Measurements from ENCODE around the gene TTC22. TPM values are rescaled to one million over a fixed set of nuclear protein-coding genes. Genes with fewer than 3 reads are reported as not detected.

The TTC22 gene
- total RNA-seq, 1 experiment from 2014 or later, result 1.8 TPM

GRCh38 chr1:54818461-54819194, 17.5 kb upstream of the TTC22 start:
- H3K4me1 ChIP-seq (ENCODE audit: control insufficient read depth in 1 of 2, insufficient read depth in 2 of 2, low read length in 2 of 2), result no peaks in the 10 kb centered on the region
- no peaks in the 10 kb centered on the region for H3K9me3 ChIP-seq (ENCODE audit: control insufficient read depth in 1 of 2, insufficient read depth in 1 of 2, low read depth in 1 of 2, low read length in 2 of 2)
- intact Hi-C loops (cut with micrococcal nuclease), result no loop called here
- H3K36me3 ChIP-seq (ENCODE audit: control insufficient read depth in 1 of 2, insufficient read depth in 2 of 2, low read length in 2 of 2), result no peaks in the 10 kb centered on the region
- H4K20me1 ChIP-seq (ENCODE audit: insufficient read depth), result no peaks in the 10 kb centered on the region
- ATAC-seq (no peak), DNase-seq (ENCODE audit: low read depth, low spot score) (no peak)
- no TSS peak for BruUV-seq (replicated peaks)
- no peak overlapping the region for H3K9ac ChIP-seq (ENCODE audit: low read length)
- ChIA-PET POLR2A (no interaction called here), CTCF (no interaction called here), RAD21 (ENCODE audit: low non-redundant PET in 1 of 2, low total read pairs in 2 of 2, uncharacterized antibody in 2 of 2, unreplicated experiment in 2 of 2) (no interaction called here)
- no peak overlapping the region for H3K27ac ChIP-seq (ENCODE audit: low read depth, low read length)
- no peaks in the 10 kb centered on the region for H3K9me2 ChIP-seq (ENCODE audit: insufficient read depth)
- TF ChIP-seq ZNF274 (IDR thresholded peaks at IDR 0.05; ENCODE audit: low read depth, low read length) (no peak), REST (IDR thresholded peaks at IDR 0.05; ENCODE audit: low read depth) (no peak), EZH2phosphoT487 (IDR thresholded peaks at IDR 0.05; ENCODE audit: borderline replicate concordance) (no peak), ELF1 (IDR thresholded peaks at IDR 0.05; ENCODE audit: borderline replicate concordance, low read depth) (no peak), CBX3 (IDR thresholded peaks at IDR 0.05; ENCODE audit: low read depth) (no peak), POLR2AphosphoS5 (IDR thresholded peaks at IDR 0.05; ENCODE audit: low read depth, low read length) (no peak), CEBPB (IDR thresholded peaks at IDR 0.05; ENCODE audit: low read depth) (no peak), SIN3A (IDR thresholded peaks at IDR 0.05; ENCODE audit: low read depth) (no peak), ATF3 (IDR thresholded peaks at IDR 0.05) (no peak), FOSL1 (IDR thresholded peaks at IDR 0.05; ENCODE audit: low read depth) (no peak), SP1 (IDR thresholded peaks at IDR 0.05; ENCODE audit: low read depth) (no peak)
- no peak overlapping the region for H2AFZ ChIP-seq (ENCODE audit: low read depth, low read length, poor library complexity, severe bottlenecking)
- no peak overlapping the region for H3K4me3 ChIP-seq (replicated peaks in 1 of 2; ENCODE audit: low read depth in 1 of 2, low read length in 2 of 2)
- no peaks in the 10 kb centered on the region for H3K79me2 ChIP-seq (ENCODE audit: insufficient read depth, low read length)
- H3K27me3 ChIP-seq (ENCODE audit: insufficient read depth, low read length), result no peaks in the 10 kb centered on the region
- H3K4me2 ChIP-seq (ENCODE audit: low read length), result no peak overlapping the region
